CD4-positive, alpha-beta T cell (primary cell): ENCODE results near the gene WDR93. TPM values are rescaled to one million over a fixed set of nuclear protein-coding genes. Genes with fewer than 3 reads are reported as not detected.

Experiments
- ATAC-seq: fragments of 200-7000 bp; cut with Tn5 transposase; one replicate; pipeline ENCODE4 v1.10.0; 2022; ENCODE audit warnings: mild to moderate bottlenecking; ENCODE audit not compliant: poor library complexity
- CTCF ChIA-PET: fragments of 350-600 bp; sonication (Branson Sonifier 250); formaldehyde crosslinking; loops from one replicate; lab custom pipeline; 2021; ENCODE audit warnings: antibody characterized with exemption, inconsistent platforms; lab: Charles Lee
- POLR2A ChIA-PET: fragments of 350-600 bp; sonication (Branson Sonifier 250); formaldehyde crosslinking; loops from one replicate; lab custom pipeline; 2021; ENCODE audit warnings: antibody characterized with exemption, inconsistent platforms; lab: Charles Lee
- DNase-seq, 14 experiments: peaks; one replicate each; pipeline ENCODE4 v3.0.0-alpha.2; 2013 to 2020; ENCODE audit warnings: mixed read lengths in 2 of 14
- H3K27ac ChIP-seq, 2 donors: one replicate each; pipeline versions ENCODE4 v1.5.1 to v1.7.0; 2013; ENCODE audit warnings: low read length in 2 of 2, low read depth in 1 of 2, mild to moderate bottlenecking in 1 of 2
- H3K27me3 ChIP-seq, 2 experiments: 1 replicate in 1 of 2; 2 replicates in 1 of 2; pipeline versions ENCODE4 v1.6.1 to v1.7.0; 2013; ENCODE audit warnings: low read length in 2 of 2, control low read depth in 1 of 2, mild to moderate bottlenecking in 1 of 2, moderate library complexity in 1 of 2; ENCODE audit not compliant: insufficient read depth in 2 of 2, control insufficient read depth in 1 of 2
- H3K36me3 ChIP-seq: one replicate; pipeline ENCODE4 v1.6.1; 2013; ENCODE audit warnings: low read length, control low read depth; ENCODE audit not compliant: insufficient read depth
- H3K4me1 ChIP-seq: one replicate; pipeline ENCODE4 v1.6.1; 2013; ENCODE audit warnings: low read length, control low read depth; ENCODE audit not compliant: insufficient read depth
- H3K4me3 ChIP-seq: one replicate; pipeline ENCODE4 v1.5.1; 2013; ENCODE audit warnings: mild to moderate bottlenecking, low read length, moderate library complexity
- H3K9me3 ChIP-seq, 2 experiments: 1 replicate in 1 of 2; 2 replicates in 1 of 2; pipeline versions ENCODE4 v1.6.1 to v1.7.0; 2013; ENCODE audit warnings: low read length in 2 of 2, mild to moderate bottlenecking in 2 of 2, control low read depth in 1 of 2, moderate library complexity in 1 of 2; ENCODE audit not compliant: control insufficient read depth in 1 of 2, insufficient read depth in 1 of 2
- H3K27ac Mint-ChIP-seq: one replicate; pipeline ENCODE4 v1.8.0; 2020; ENCODE audit warnings: mixed read lengths
- H3K27me3 Mint-ChIP-seq: one replicate; pipeline ENCODE4 v1.8.0; 2021; ENCODE audit warnings: mixed read lengths
- H3K36me3 Mint-ChIP-seq: one replicate; pipeline ENCODE4 v1.8.0; 2021; ENCODE audit warnings: low read depth, mixed read lengths
- H3K4me1 Mint-ChIP-seq: one replicate; pipeline ENCODE4 v1.8.0; 2021; ENCODE audit warnings: low read depth, mixed read lengths
- H3K4me3 Mint-ChIP-seq: one replicate; pipeline ENCODE4 v1.8.0; 2020; ENCODE audit warnings: mild to moderate bottlenecking, mixed read lengths
- H3K9me3 Mint-ChIP-seq: one replicate; pipeline ENCODE4 v1.8.0; 2020; ENCODE audit warnings: mixed read lengths
- intact Hi-C, 2 experiments: fragments of 100-400 bp; cut with DNase I in 1 of 2; cut with micrococcal nuclease in 1 of 2; formaldehyde crosslinking; loops; one replicate each; pipeline versions ENCODE4 v1.15.1 to v1.9.0; 2023 to 2025; cut with DNase I, micrococcal nuclease
- total RNA-seq, 174 experiments: library from RNA in 2 of 174; stranded (reverse) in 2 of 174; gene quantifications; one replicate each; pipeline ENCODE4 v1.2.3 and lab custom pipeline; 2021 to 2026
- TF ChIP-seq, protein P1 (sequence below): fragments of 200-600 bp; IDR thresholded peaks from one replicate; pipeline ENCODE4 v1.8.0; 2022; ENCODE audit warnings: antibody characterized with exemption, mild to moderate bottlenecking

Gene WDR93
- total RNA-seq, 2 experiments from 2014 or later, result not detected

DNA sequence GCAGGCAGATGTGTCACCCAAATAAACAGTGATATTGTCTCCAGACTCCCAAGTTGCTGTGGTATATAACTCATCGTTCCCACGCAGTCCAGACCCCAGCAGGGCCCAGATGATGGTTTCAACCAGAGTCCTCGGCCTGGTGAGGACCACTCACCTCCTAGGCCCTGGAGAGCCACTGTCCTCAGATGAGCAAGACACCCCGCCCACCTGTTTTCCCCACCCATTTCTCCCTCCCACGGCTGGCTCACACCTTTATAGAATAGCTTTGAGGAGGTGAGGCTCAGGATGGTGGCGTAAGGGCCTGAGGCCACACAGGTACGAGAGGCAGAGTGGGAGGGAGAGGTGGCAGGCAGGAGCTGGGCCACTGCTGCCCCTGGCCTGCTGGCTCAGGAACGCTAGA, 53.0 kb downstream of the WDR93 start:
- DNase-seq (no peak), ATAC-seq (no peak)
- H3K27ac ChIP-seq, result no peak overlapping the region
- Mint-ChIP-seq H3K9me3 (no peaks in the 10 kb centered on the region), H3K36me3 (no peaks in the 10 kb centered on the region), H3K27ac (no peak overlapping the region), H3K4me3 (no peak overlapping the region), H3K4me1 (no peaks in the 10 kb centered on the region), H3K27me3 (no peaks in the 10 kb centered on the region)
- TF ChIP-seq, protein P1, sequence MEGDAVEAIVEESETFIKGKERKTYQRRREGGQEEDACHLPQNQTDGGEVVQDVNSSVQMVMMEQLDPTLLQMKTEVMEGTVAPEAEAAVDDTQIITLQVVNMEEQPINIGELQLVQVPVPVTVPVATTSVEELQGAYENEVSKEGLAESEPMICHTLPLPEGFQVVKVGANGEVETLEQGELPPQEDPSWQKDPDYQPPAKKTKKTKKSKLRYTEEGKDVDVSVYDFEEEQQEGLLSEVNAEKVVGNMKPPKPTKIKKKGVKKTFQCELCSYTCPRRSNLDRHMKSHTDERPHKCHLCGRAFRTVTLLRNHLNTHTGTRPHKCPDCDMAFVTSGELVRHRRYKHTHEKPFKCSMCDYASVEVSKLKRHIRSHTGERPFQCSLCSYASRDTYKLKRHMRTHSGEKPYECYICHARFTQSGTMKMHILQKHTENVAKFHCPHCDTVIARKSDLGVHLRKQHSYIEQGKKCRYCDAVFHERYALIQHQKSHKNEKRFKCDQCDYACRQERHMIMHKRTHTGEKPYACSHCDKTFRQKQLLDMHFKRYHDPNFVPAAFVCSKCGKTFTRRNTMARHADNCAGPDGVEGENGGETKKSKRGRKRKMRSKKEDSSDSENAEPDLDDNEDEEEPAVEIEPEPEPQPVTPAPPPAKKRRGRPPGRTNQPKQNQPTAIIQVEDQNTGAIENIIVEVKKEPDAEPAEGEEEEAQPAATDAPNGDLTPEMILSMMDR, result no peak
- no peaks in the 10 kb centered on the region for H3K27me3 ChIP-seq
- peaks cover 3% of the 10 kb centered on the region for H3K4me1 ChIP-seq
- H3K36me3 ChIP-seq, result no peaks in the 10 kb centered on the region
- POLR2A ChIA-PET, result no interaction called here
- H3K9me3 ChIP-seq, result no peaks in the 10 kb centered on the region
- CTCF ChIA-PET, result no interaction called here
- H3K4me3 ChIP-seq, result no peak overlapping the region
- intact Hi-C loops, result loop anchor here in 1 of 2 experiments (5.0 to 10.0 kb wide), 2 partner anchors 329 to 541 kb away; no protein-coding TSS in a partner anchor

DNA sequence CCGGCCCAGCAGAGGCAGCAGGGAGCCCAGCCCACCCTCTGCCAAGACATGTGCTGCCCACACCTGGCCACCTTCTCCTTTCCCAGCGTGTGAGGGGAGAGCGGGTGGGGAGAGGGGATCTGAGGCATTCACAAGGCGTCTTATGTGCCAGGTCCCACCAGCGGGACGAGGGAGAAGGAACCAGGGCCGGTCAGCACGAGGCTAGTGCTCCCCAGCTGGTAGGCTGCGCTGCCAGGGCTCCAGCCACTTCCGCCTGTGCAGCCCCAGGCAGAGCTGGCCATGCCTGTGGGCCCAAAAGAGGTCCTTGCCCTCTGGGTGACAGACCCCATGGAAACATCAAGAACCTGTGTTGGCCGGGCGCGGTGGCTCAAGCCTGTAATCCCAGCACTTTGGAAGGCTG, 54.5 kb downstream of the WDR93 start:
- no peaks in the 10 kb centered on the region for H3K9me3 Mint-ChIP-seq
- H3K4me1 Mint-ChIP-seq, result no peaks in the 10 kb centered on the region
- Histone ChIP-seq H3K36me3 (no peaks in the 10 kb centered on the region), H3K27me3 (peaks cover 1 to 8% of the 10 kb centered on the region in 2 experiments), H3K4me3 (no peak overlapping the region), H3K4me1 (peaks cover 9% of the 10 kb centered on the region), H3K27ac (no peak overlapping the region), H3K9me3 (no peaks in the 10 kb centered on the region)
- H3K36me3 Mint-ChIP-seq, result no peaks in the 10 kb centered on the region
- ChIA-PET POLR2A (no interaction called here), CTCF (no interaction called here)
- H3K27me3 Mint-ChIP-seq, result no peaks in the 10 kb centered on the region
- intact Hi-C loops, result loop anchor here in 1 of 2 experiments (10.0 kb wide), 1 partner anchor 540 kb away; no protein-coding TSS in a partner anchor
- H3K4me3 Mint-ChIP-seq, result no peak overlapping the region
- no peak overlapping the region for H3K27ac Mint-ChIP-seq
- ATAC-seq (no peak), DNase-seq (no peak)
- TF ChIP-seq, protein P1, result no peak

DNA sequence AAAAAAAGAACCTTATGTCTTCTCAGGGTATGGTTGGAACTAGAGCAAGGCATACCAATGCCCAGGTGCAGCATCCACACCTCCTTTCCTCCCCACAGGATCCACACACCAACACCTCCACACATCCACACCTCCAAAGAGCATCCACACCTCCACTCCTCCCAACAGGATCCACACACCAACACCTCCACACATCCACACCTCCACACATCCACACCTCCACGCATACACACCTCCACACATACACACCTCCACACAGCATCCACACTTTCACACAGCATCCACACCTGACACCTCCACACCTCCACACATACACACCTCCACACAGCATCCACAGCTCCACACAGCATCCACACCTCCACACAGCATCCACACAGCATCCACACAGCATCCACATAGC, 55.2 kb downstream of the WDR93 start:
- no peaks in the 10 kb centered on the region for H3K36me3 Mint-ChIP-seq
- ATAC-seq, result no peak

More for the DNA sequence above, 55.2 kb downstream of the WDR93 start:
- Histone ChIP-seq H3K4me3 (no peak overlapping the region), H3K27me3 (peaks cover 2 to 8% of the 10 kb centered on the region in 2 experiments), H3K9me3 (no peaks in the 10 kb centered on the region), H3K27ac (no peak overlapping the region), H3K36me3 (no peaks in the 10 kb centered on the region), H3K4me1 (peaks cover 9% of the 10 kb centered on the region)
- Mint-ChIP-seq H3K27me3 (no peaks in the 10 kb centered on the region), H3K27ac (no peak overlapping the region), H3K9me3 (no peaks in the 10 kb centered on the region), H3K4me1 (no peaks in the 10 kb centered on the region), H3K4me3 (no peak overlapping the region)
- TF ChIP-seq, protein P1, result no peak
- intact Hi-C loops, result loop anchor here in 1 of 2 experiments (10.0 kb wide), 1 partner anchor 539 kb away; no protein-coding TSS in a partner anchor
- CTCF ChIA-PET, result no interaction called here
- no peak for DNase-seq
- POLR2A ChIA-PET, result no interaction called here
